C4-2B (cell line): ENCODE measurements around the gene MRPL44.

ENCODE experiments used
- ZFX ChIP-seq: fragments of 450-650 bp; IDR thresholded peaks from 2 replicates; pipeline ENCODE4 v1.6.1; 2017
- TF ChIP-seq, protein P1 (sequence below): fragments of 450-650 bp; conservative IDR thresholded peaks from 2 replicates; pipeline ENCODE4 v1.5.1; 2017; ENCODE audit warnings: mild to moderate bottlenecking

DNA sequence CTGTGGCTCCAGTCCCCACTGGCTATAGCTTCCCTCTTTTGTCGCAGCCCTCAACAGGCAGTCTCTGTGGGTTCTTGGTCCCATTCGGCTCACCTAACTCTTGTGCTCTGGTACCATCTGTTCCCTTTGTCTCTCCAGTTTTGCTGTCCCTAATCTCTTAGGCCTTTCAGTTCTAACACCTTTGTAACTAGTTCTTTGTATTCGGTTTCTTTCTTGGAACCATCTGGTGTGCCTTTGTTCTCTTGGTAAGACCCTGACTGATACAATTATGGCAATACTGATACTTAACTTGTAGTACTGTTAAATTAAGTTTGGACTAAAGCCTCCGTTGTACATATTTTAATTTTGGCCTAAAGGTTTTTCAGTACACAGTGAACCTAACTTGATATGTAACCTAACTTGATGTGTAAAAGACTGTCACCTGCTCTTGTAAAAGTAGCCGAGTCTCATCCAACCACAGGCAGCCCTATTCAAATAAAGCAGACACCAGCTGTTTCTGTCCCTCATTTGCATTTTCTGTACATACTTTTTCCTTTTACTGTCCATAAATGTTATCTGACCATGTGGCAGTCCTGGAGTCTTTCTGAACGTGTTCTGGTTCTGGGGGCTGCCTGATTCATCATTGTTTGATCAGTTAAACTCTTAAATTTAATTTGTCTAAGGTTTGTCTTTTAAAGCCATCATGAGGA, 4.8 kb upstream of the MRPL44 start:
- TF ChIP-seq, protein P1, sequence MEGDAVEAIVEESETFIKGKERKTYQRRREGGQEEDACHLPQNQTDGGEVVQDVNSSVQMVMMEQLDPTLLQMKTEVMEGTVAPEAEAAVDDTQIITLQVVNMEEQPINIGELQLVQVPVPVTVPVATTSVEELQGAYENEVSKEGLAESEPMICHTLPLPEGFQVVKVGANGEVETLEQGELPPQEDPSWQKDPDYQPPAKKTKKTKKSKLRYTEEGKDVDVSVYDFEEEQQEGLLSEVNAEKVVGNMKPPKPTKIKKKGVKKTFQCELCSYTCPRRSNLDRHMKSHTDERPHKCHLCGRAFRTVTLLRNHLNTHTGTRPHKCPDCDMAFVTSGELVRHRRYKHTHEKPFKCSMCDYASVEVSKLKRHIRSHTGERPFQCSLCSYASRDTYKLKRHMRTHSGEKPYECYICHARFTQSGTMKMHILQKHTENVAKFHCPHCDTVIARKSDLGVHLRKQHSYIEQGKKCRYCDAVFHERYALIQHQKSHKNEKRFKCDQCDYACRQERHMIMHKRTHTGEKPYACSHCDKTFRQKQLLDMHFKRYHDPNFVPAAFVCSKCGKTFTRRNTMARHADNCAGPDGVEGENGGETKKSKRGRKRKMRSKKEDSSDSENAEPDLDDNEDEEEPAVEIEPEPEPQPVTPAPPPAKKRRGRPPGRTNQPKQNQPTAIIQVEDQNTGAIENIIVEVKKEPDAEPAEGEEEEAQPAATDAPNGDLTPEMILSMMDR, result no peak
- TF ChIP-seq ZFX, result no peak
